ENCODE measurements around the gene TMEM132A.

DNA sequence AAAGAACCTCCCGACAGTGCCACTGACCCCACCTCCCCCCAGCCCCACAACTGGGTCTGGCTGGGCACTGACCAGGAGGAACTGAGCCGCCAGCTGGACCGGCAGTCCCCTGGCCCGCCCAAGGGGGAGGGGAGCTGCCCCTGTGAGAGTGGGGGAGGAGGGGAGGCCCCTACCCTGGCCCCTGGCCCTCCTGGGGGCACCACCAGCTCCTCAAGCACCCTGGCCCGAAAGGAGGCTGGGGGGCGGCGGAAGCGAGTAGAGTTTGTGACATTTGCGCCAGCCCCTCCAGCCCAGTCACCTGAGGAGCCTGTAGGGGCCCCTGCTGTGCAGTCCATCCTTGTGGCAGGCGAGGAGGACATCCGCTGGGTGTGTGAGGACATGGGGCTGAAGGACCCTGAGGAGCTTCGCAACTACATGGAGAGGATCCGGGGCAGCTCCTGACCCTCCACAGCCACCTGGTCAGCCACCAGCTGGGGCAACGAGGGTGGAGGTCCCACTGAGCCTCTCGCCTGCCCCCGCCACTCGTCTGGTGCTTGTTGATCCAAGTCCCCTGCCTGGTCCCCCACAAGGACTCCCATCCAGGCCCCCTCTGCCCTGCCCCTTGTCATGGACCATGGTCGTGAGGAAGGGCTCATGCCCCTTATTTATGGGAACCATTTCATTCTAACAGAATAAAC, 12.3 kb downstream of the TMEM132A start:
- TF ChIP-seq, protein P1, sequence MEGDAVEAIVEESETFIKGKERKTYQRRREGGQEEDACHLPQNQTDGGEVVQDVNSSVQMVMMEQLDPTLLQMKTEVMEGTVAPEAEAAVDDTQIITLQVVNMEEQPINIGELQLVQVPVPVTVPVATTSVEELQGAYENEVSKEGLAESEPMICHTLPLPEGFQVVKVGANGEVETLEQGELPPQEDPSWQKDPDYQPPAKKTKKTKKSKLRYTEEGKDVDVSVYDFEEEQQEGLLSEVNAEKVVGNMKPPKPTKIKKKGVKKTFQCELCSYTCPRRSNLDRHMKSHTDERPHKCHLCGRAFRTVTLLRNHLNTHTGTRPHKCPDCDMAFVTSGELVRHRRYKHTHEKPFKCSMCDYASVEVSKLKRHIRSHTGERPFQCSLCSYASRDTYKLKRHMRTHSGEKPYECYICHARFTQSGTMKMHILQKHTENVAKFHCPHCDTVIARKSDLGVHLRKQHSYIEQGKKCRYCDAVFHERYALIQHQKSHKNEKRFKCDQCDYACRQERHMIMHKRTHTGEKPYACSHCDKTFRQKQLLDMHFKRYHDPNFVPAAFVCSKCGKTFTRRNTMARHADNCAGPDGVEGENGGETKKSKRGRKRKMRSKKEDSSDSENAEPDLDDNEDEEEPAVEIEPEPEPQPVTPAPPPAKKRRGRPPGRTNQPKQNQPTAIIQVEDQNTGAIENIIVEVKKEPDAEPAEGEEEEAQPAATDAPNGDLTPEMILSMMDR (IDR thresholded peaks at IDR 0.05 in 8 of 11, conservative IDR thresholded peaks at IDR 0.05 in 3 of 11), result no peak
- no peak for TF ChIP-seq POLR2A (IDR thresholded peaks at IDR 0.05)

Data from spleen (tissue), 7 donors.